Activated CD4-positive, alpha-beta T cell treated with anti-CD3 and anti-CD28 coated beads for 36 hours (primary cell): ENCODE results near the gene TTL. TPM values are rescaled to one million over a fixed set of nuclear protein-coding genes. Genes with fewer than 3 reads are reported as not detected.
"Not testable (repeated sequence)": the region's sequence is repeated elsewhere in the genome, so short reads cannot be mapped to it uniquely, and the experiment has no call there.

Experiments
- ATAC-seq: fragments of 200-7000 bp; cut with Tn5 transposase; one replicate; pipeline ENCODE4 v1.10.0; 2021; ENCODE audit warnings: mild to moderate bottlenecking, moderate library complexity
- CTCF ChIA-PET: fragments of 350-600 bp; sonication (Branson Sonifier 250); formaldehyde crosslinking; loops from one replicate; lab custom pipeline; 2021; ENCODE audit warnings: antibody characterized with exemption; lab: Charles Lee
- POLR2A ChIA-PET: fragments of 350-600 bp; sonication (Branson Sonifier 250); formaldehyde crosslinking; loops from one replicate; lab custom pipeline; 2021; ENCODE audit warnings: antibody characterized with exemption, inconsistent platforms; lab: Charles Lee
- DNase-seq: peaks from one replicate; pipeline ENCODE4 v3.0.0-alpha.2; 2020
- H3K27ac Mint-ChIP-seq: one replicate; pipeline ENCODE4 v1.8.0; 2021; ENCODE audit warnings: mixed read lengths
- H3K27me3 Mint-ChIP-seq: one replicate; pipeline ENCODE4 v1.8.0; 2021; ENCODE audit warnings: mixed read lengths
- H3K36me3 Mint-ChIP-seq: one replicate; pipeline ENCODE4 v1.8.0; 2021; ENCODE audit warnings: low read depth, mixed read lengths
- H3K4me1 Mint-ChIP-seq: one replicate; pipeline ENCODE4 v1.8.0; 2021; ENCODE audit warnings: mixed read lengths
- H3K4me3 Mint-ChIP-seq: one replicate; pipeline ENCODE4 v1.8.0; 2021; ENCODE audit warnings: mild to moderate bottlenecking, moderate library complexity, mixed read lengths
- H3K9me3 Mint-ChIP-seq: one replicate; pipeline ENCODE4 v1.8.0; 2021; ENCODE audit warnings: low read depth, mixed read lengths
- intact Hi-C, 2 experiments: fragments of 100-400 bp; cut with DNase I in 1 of 2; cut with micrococcal nuclease in 1 of 2; formaldehyde crosslinking; loops; one replicate each; pipeline versions ENCODE4 v1.14.2 to v1.15.1; 2022 to 2024; cut with DNase I, micrococcal nuclease
- total RNA-seq, 2 experiments: library from RNA; stranded (reverse); gene quantifications; one replicate each; pipeline ENCODE4 v1.2.3, GENCODE V29; 2021

The TTL gene
- total RNA-seq: 10 to 100 TPM; 28.7 to 30.2 TPM

- intact Hi-C loops: loop anchor here (1.0 to 5.0 kb wide), 12 partner anchors 61 to 599 kb away; partner anchors contain the start of genes CHCHD5 (in 2 of the 2), POLR1B (in 2 of the 2), ZC3H6 (in 2 of the 2) and ANAPC1 (in 1 of the 2)
- peak; percentile 66 for ATAC-seq
- POLR2A ChIA-PET: no interaction called here
- peaks cover 38% of the 10 kb centered on the region for H3K4me1 Mint-ChIP-seq
- CTCF ChIA-PET: interaction anchor here (1.5 to 2.7 kb wide), 4 partner anchors 12 to 360 kb away, joined by 5 to 12 read pairs (median 6); no protein-coding TSS in a partner anchor
- DNase-seq: peak; percentile 89
- H3K4me3 Mint-ChIP-seq: peak within 1 kb of the TSS; percentile 92
- H3K36me3 Mint-ChIP-seq: peaks cover 21% of the 10 kb centered on the region
- no peaks in the 10 kb centered on the region for H3K9me3 Mint-ChIP-seq
- H3K27ac Mint-ChIP-seq: peak within 1 kb of the TSS; percentile 85
- H3K27me3 Mint-ChIP-seq: no peaks in the 10 kb centered on the region
Measured at GRCh38 chr2:112481528-112482233, at the start of gene TTL. TSS of gene TTL (plus strand) at chr2:112482156. CDS start at chr2:112482345, 189 bp downstream.

DNA sequence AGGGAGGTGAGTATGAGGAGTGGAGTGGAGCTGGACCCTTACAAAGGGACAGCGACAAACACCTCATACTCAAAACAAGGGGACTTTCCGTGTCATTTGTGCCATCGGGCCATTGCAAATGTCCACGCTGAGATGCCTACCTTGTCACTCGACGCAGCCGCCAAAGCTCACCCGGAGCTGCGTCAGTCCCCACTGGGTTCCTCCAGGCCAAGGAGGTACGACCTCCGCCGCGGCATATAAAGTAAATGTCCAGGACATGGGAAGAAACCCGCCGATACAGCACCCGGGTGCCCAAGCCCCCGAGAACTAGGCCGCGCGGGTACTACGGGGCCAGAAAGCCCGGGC is 49.6 kb upstream of the TTL start:
- DNase-seq, ATAC-seq, H3K27me3 Mint-ChIP-seq, CTCF ChIA-PET, POLR2A ChIA-PET, H3K36me3 Mint-ChIP-seq, H3K9me3 Mint-ChIP-seq: not testable (repeated sequence)
- H3K27ac Mint-ChIP-seq: peak overlapping the region; percentile 70
- intact Hi-C loops: loop anchor here in 1 of 2 experiments (10.0 kb wide), 3 partner anchors 178 to 548 kb away; partner anchors contain the start of genes ANAPC1 and ZC3H8
- peak overlapping the region; percentile 76 for H3K4me3 Mint-ChIP-seq
- H3K4me1 Mint-ChIP-seq: peaks cover 10% of the 10 kb centered on the region

DNA sequence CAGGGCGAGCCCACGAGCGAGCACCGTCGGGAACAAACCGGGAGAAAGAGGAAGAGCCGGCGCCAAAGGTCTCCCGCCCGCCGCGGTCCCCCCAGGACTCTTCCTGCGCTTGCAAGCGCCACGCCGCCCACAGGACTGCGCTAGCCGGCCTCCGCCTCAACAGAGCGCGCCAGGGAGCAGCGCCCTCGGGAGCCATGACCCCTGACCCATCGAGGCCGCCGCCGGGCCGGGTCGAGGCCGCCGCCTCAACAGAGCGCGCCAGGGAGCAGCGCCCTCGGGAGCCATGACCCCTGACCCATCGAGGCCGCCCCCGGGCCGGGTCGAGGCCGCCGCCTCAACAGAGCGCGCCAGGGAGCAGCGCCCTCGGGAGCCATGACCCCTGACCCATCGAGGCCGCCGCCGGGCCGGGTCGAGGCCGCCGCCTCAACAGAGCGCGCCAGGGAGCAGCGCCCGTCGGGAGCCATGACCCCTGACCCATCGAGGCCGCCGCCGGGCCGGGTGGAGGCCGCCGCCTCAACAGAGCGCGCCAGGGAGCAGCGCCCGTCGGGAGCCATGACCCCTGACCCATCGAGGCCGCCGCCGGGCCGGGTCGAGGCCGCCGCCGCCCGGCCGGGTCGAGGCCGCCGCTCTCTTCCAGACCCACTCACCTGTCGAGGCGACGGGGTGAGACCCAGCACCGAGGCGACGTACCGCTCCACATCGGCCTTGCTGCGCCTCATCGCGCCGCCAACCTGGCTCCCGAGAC is 49.0 kb upstream of the TTL start:
- ATAC-seq, H3K27me3 Mint-ChIP-seq, H3K36me3 Mint-ChIP-seq, POLR2A ChIA-PET, H3K9me3 Mint-ChIP-seq, CTCF ChIA-PET: not testable (repeated sequence)
- H3K27ac Mint-ChIP-seq: peak overlapping the region; percentile 70
- peak overlapping the region; percentile 76 for H3K4me3 Mint-ChIP-seq
- peak; percentile 44 for DNase-seq
- peaks cover 10% of the 10 kb centered on the region for H3K4me1 Mint-ChIP-seq
- intact Hi-C loops: loop anchor here (1.0 to 10.0 kb wide), 5 partner anchors 174 to 548 kb away; partner anchors contain the start of genes ANAPC1 (in 1 of the 2) and ZC3H8 (in 1 of the 2)

DNA sequence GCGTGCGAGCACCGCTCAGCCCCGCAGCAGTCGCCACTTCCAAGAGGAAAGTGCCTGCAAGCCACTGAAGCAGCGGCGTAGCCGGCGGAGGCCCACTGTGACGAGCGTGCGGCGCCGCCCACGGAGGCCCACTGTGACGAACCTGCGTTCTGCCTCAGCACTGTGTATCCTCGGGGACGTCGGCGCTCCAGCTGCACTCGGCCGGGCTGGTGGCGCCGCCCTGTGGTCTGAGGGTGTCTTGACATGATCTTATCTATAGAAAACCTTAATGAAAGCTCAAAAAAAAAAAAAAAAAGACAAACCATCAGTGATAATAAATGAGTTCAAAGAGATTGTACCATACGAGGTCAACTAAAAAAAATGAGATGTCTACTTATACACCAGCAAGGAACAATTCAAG is 48.5 kb upstream of the TTL start, which contains the start of gene RGPD8:
Gene RGPD8 (minus strand): TSS at position 166 of the 400 bp plus-strand sequence. CDS start 192 bp downstream, outside the sequence.
- intact Hi-C loops: loop anchor here (1.0 to 10.0 kb wide), 5 partner anchors 174 to 549 kb away; partner anchors contain the start of genes ANAPC1 (in 1 of the 2) and ZC3H8 (in 1 of the 2)
- peaks cover 10% of the 10 kb centered on the region for H3K4me1 Mint-ChIP-seq
- POLR2A ChIA-PET, CTCF ChIA-PET, H3K27me3 Mint-ChIP-seq, H3K36me3 Mint-ChIP-seq, H3K9me3 Mint-ChIP-seq: not testable (repeated sequence)
- DNase-seq (peak; percentile 96), ATAC-seq (peak; percentile 100)
- peak within 1 kb of the TSS; percentile 70 for H3K27ac Mint-ChIP-seq
- H3K4me3 Mint-ChIP-seq: peak within 1 kb of the TSS; percentile 76

- peak overlapping the region; percentile 65 for H3K4me3 Mint-ChIP-seq
- ChIA-PET CTCF (no interaction called here), POLR2A (no interaction called here)
- intact Hi-C loops: loop anchor here (1.0 to 10.0 kb wide), 5 partner anchors 175 to 549 kb away; partner anchors contain the start of genes ANAPC1 (in 1 of the 2) and ZC3H8 (in 1 of the 2)
- peaks cover 5% of the 10 kb centered on the region for H3K27me3 Mint-ChIP-seq
- H3K9me3 Mint-ChIP-seq: no peaks in the 10 kb centered on the region
- DNase-seq (no peak), ATAC-seq (no peak)
- H3K4me1 Mint-ChIP-seq: peaks cover 10% of the 10 kb centered on the region
- H3K36me3 Mint-ChIP-seq: peaks cover 3% of the 10 kb centered on the region
- no peak overlapping the region for H3K27ac Mint-ChIP-seq
Measured at GRCh38 chr2:112433932-112434730, 47.8 kb upstream of the TTL start.

GRCh38 chr2:112434890-112435715 is 46.9 kb upstream of the TTL start:
- POLR2A ChIA-PET, H3K4me3 Mint-ChIP-seq, ATAC-seq, H3K9me3 Mint-ChIP-seq, DNase-seq, H3K27me3 Mint-ChIP-seq, H3K36me3 Mint-ChIP-seq, H3K27ac Mint-ChIP-seq, CTCF ChIA-PET: not testable (repeated sequence)
- intact Hi-C loops: loop anchor here in 1 of 2 experiments (10.0 kb wide), 3 partner anchors 180 to 550 kb away; partner anchors contain the start of genes ANAPC1 and ZC3H8
- peaks cover 10% of the 10 kb centered on the region for H3K4me1 Mint-ChIP-seq

DNA sequence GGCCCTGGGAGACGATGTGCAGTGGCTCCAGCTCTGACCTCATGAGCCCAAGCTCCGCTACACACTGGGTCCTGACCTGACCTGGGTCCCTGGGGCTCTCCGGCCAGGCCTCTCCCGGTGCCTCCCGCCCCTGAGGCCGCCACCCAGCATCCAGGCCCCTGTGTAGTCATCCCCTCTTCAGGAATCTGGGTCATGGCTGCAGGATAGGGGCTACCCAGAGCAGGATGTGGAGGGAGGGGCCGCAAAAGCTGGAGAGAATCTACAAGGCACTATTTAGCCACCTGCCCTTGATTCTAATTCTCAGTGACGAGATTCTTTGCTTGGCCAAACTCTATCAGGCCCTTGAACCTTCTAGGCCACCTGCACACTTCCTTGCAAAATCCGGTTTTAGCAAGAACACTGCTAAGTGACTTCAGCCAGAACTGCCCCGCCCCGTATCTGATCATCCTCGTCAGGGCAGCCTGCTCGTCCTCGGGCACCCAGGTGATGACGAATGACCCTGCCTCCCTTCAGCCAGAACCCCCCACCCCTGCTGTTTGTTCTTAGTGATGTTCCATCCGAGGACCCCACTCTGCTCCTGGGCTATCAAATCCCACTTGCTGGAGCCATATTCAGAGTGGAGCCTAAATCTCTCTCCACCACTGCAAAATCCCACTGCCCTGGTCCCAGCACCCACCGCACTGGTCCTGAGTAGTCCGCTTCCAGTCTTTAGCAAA is 46.1 kb upstream of the TTL start:
- POLR2A ChIA-PET, H3K4me3 Mint-ChIP-seq, H3K27me3 Mint-ChIP-seq, H3K36me3 Mint-ChIP-seq, CTCF ChIA-PET, DNase-seq, H3K9me3 Mint-ChIP-seq, H3K27ac Mint-ChIP-seq, ATAC-seq: not testable (repeated sequence)
- peaks cover 10% of the 10 kb centered on the region for H3K4me1 Mint-ChIP-seq
- intact Hi-C loops: loop anchor here in 1 of 2 experiments (10.0 kb wide), 3 partner anchors 181 to 551 kb away; partner anchors contain the start of genes ANAPC1 and ZC3H8

DNA sequence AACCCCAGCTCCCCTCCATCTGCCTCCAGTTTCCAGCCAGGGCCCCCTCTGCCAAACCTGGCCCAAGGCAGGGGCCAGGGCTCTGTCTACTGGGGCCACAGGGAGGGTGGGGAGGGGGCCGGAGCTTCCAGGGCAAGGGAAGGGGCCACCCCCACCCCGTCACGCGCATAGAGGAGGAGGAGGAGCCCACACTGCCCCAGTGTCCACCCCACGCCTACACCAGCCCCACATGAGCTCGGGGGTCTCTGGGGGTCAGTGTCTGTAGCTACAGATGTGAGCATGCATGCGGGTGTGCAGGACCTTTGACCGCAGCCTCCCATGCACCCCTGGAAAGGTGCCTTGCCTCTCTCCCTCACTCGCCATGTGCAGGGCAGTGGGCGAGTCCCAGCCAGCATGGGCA is 45.0 kb upstream of the TTL start:
- H3K9me3 Mint-ChIP-seq, H3K4me3 Mint-ChIP-seq, CTCF ChIA-PET, H3K27me3 Mint-ChIP-seq, H3K36me3 Mint-ChIP-seq, H3K27ac Mint-ChIP-seq, ATAC-seq, DNase-seq, POLR2A ChIA-PET, H3K4me1 Mint-ChIP-seq: not testable (repeated sequence)
- intact Hi-C loops: loop anchor here in 1 of 2 experiments (10.0 kb wide), 3 partner anchors 182 to 552 kb away; partner anchors contain the start of genes ANAPC1 and ZC3H8

DNA sequence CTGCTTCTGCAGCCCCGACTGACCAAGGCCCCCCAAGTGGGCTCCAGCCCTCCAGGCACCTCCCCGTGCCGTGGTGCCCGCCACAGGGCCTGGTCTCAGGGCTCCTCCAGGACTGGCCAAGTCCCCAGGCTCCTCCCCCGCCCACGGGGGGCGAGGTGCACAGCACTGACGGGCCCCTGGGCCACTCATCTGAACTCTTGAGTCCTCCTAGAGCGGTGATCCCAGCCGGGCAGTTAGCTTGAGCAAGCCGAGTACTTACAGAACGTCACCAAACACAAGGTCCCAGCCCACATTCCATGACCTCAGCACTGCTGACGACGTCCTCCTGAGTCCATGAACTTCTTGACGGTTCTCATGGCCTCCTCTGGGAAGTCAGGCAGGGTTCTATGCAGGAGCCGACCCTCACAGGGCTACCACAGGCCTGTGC is 44.5 kb upstream of the TTL start:
- H3K4me3 Mint-ChIP-seq, POLR2A ChIA-PET, CTCF ChIA-PET, H3K4me1 Mint-ChIP-seq, DNase-seq, H3K27ac Mint-ChIP-seq, ATAC-seq, H3K36me3 Mint-ChIP-seq, H3K9me3 Mint-ChIP-seq: not testable (repeated sequence)
- H3K27me3 Mint-ChIP-seq: peaks cover 11% of the 10 kb centered on the region
- intact Hi-C loops: loop anchor here in 1 of 2 experiments (10.0 kb wide), 3 partner anchors 183 to 553 kb away; partner anchors contain the start of genes ANAPC1 and ZC3H8
